HCT116 (cell line): ENCODE data around the gene GPATCH2L. TPM values are rescaled to one million over a fixed set of nuclear protein-coding genes. Genes with fewer than 3 reads are reported as not detected.

Experiments
- ATAC-seq: fragments of 200-7000 bp; cut with Tn5 transposase; 2 replicates; pipeline ENCODE4 v1.9.1; 2020; ENCODE audit warnings: mild to moderate bottlenecking, moderate library complexity
- BruUV-seq: library from RNA; stranded (reverse); fragments of 400-500 nt; replicated peaks from 2 replicates; lab custom pipeline; 2021; lab: Mats Ljungman, UMichigan
- CTCF ChIA-PET: fragments of 300-600 bp; sonication (Branson Sonifier 250); formaldehyde crosslinking; loops from one replicate; lab custom pipeline; 2021; ENCODE audit warnings: antibody characterized with exemption; lab: Charles Lee
- POLR2A ChIA-PET: fragments of 300-600, 350-600 bp; sonication (Branson Sonifier 250); formaldehyde crosslinking; loops from one replicate; lab custom pipeline; 2021; ENCODE audit warnings: antibody characterized with exemption; lab: Charles Lee
- RAD21 ChIA-PET, 2 experiments: fragments of 300-600 bp; sonication (Branson Sonifier 250); formaldehyde crosslinking; loops; one replicate each; lab custom pipeline; 2023; ENCODE audit warnings: low total read pairs in 2 of 2; ENCODE audit not compliant: uncharacterized antibody in 2 of 2, unreplicated experiment in 2 of 2, low non-redundant PET in 1 of 2; lab: Charles Lee
- DNase-seq: peaks from one replicate; pipeline ENCODE4 v3.0.0-alpha.2; 2010; ENCODE audit warnings: low read depth, low spot score
- H2AFZ ChIP-seq: fragments of 200-600 bp; shearing (Covaris generic), sonication (generic); 2 replicates; pipeline ENCODE4 v1.6.1; 2017; ENCODE audit warnings: low read depth, mixed run types, mixed read lengths, antibody characterized with exemption, low read length; ENCODE audit not compliant: poor library complexity, severe bottlenecking
- H3K27ac ChIP-seq: 2 replicates; pipeline ENCODE4 v1.5.1; 2012; ENCODE audit warnings: low read depth, low read length
- H3K27me3 ChIP-seq: fragments of 200-600 bp; sonication (generic); 2 replicates; pipeline ENCODE4 v1.6.1; 2016; ENCODE audit warnings: mixed run types, low read length, mixed read lengths; ENCODE audit not compliant: insufficient read depth
- H3K36me3 ChIP-seq, 2 experiments: fragments of 200-500 bp in 1 of 2; fragments of 200-600 bp in 1 of 2; sonication (Bioruptor generic) in 1 of 2; sonication (generic) in 1 of 2; 2 replicates each; pipeline versions ENCODE4 v1.5.1 to v1.6.1; 2014 to 2016; ENCODE audit warnings: low read length in 2 of 2, inconsistent platforms in 1 of 2, mixed read lengths in 1 of 2, mixed run types in 1 of 2; ENCODE audit not compliant: insufficient read depth in 2 of 2, control insufficient read depth in 1 of 2
- H3K4me1 ChIP-seq, 2 experiments: fragments of 200-600 bp in 1 of 2; sonication (generic) in 1 of 2; 2 replicates each; pipeline versions ENCODE4 v1.5.1 to v1.6.1; 2012 to 2017; ENCODE audit warnings: low read length in 2 of 2, inconsistent platforms in 1 of 2, mild to moderate bottlenecking in 1 of 2, mixed read lengths in 1 of 2, mixed run types in 1 of 2, moderate library complexity in 1 of 2; ENCODE audit not compliant: insufficient read depth in 2 of 2, control insufficient read depth in 1 of 2
- H3K4me2 ChIP-seq: fragments of 200-600 bp; sonication (generic); 2 replicates; pipeline ENCODE4 v1.6.1; 2017; ENCODE audit warnings: mixed run types, low read length, mixed read lengths
- H3K4me3 ChIP-seq, 2 experiments: fragments of 200-600 bp in 1 of 2; sonication (generic) in 1 of 2; replicated peaks in 1 of 2; 2 replicates each; pipeline ENCODE4 v1.5.1; 2011 to 2016; ENCODE audit warnings: low read length in 2 of 2, control low read depth in 1 of 2, low read depth in 1 of 2, mild to moderate bottlenecking in 1 of 2, mixed read lengths in 1 of 2, mixed run types in 1 of 2
- H3K79me2 ChIP-seq: fragments of 200-600 bp; sonication (generic); 2 replicates; pipeline ENCODE4 v1.6.1; 2017; ENCODE audit warnings: mild to moderate bottlenecking, mixed run types, low read length, moderate library complexity, mixed read lengths; ENCODE audit not compliant: insufficient read depth
- H3K9ac ChIP-seq: fragments of 200-600 bp; sonication (generic); 2 replicates; pipeline ENCODE4 v1.6.1; 2016; ENCODE audit warnings: low read length, mixed read lengths
- H3K9me2 ChIP-seq: fragments of 200-600 bp; sonication (generic), shearing (Covaris generic); 2 replicates; pipeline ENCODE4 v1.6.1; 2017; ENCODE audit warnings: mixed run types, mild to moderate bottlenecking, moderate library complexity; ENCODE audit not compliant: insufficient read depth
- H3K9me3 ChIP-seq, 2 experiments: fragments of 200-500 bp in 1 of 2; fragments of 200-600 bp in 1 of 2; sonication (Bioruptor generic) in 1 of 2; sonication (generic) in 1 of 2; 2 replicates each; pipeline ENCODE4 v1.6.1; 2014 to 2017; ENCODE audit warnings: low read length in 2 of 2, mixed read lengths in 2 of 2, inconsistent platforms in 1 of 2, low read depth in 1 of 2, mild to moderate bottlenecking in 1 of 2, mixed run types in 1 of 2, moderate library complexity in 1 of 2; ENCODE audit not compliant: control insufficient read depth in 1 of 2, insufficient read depth in 1 of 2
- H4K20me1 ChIP-seq: fragments of 200-600 bp; sonication (generic), shearing (Covaris generic); 2 replicates; pipeline ENCODE4 v1.6.1; 2017; ENCODE audit warnings: mixed run types, mild to moderate bottlenecking, moderate library complexity; ENCODE audit not compliant: insufficient read depth
- CEBPB ChIP-seq: IDR thresholded peaks from 2 replicates; pipeline ENCODE4 v1.6.1; 2012; ENCODE audit warnings: low read depth
- EGR1 ChIP-seq: IDR thresholded peaks from 2 replicates; pipeline ENCODE4 v1.6.1; 2012; ENCODE audit warnings: low read depth
- ELF1 ChIP-seq: IDR thresholded peaks from 2 replicates; pipeline ENCODE4 v1.6.1; 2012; ENCODE audit warnings: low read depth, borderline replicate concordance
- EZH2 ChIP-seq: fragments of 200-600 bp; sonication (generic); IDR thresholded peaks from 2 replicates; pipeline ENCODE4 v1.6.1; 2017; ENCODE audit warnings: antibody characterized with exemption, mixed run types
- POLR2AphosphoS5 ChIP-seq: IDR thresholded peaks from 2 replicates; pipeline ENCODE4 v1.6.1; 2011; ENCODE audit warnings: mild to moderate bottlenecking, low read depth, low read length, moderate library complexity
- RAD21 ChIP-seq: IDR thresholded peaks from 2 replicates; pipeline ENCODE4 v1.6.1; 2012; ENCODE audit warnings: low read depth, mild to moderate bottlenecking
- SRF ChIP-seq: IDR thresholded peaks from 2 replicates; pipeline ENCODE4 v1.6.1; 2012; ENCODE audit warnings: low read depth
- TCF7L2 ChIP-seq: IDR thresholded peaks from 2 replicates; pipeline ENCODE4 v1.7.0; 2011; ENCODE audit warnings: borderline replicate concordance, inconsistent platforms; ENCODE audit not compliant: insufficient read depth, insufficient read length; ENCODE audit errors: extremely low read depth
- ZFX ChIP-seq: fragments of 450-650 bp; IDR thresholded peaks from 2 replicates; pipeline ENCODE4 v1.6.1; 2017
- intact Hi-C: fragments of 100-400 bp; cut with micrococcal nuclease; formaldehyde crosslinking; loops from 2 replicates; pipeline ENCODE4 v1.10.0; 2022
- total RNA-seq: library from RNA; stranded (reverse); gene quantifications from one replicate; pipeline ENCODE4 v1.2.1, GENCODE V29; 2021; ENCODE audit not compliant: unreplicated experiment
- TF ChIP-seq, protein P1 (sequence below): IDR thresholded peaks from 2 replicates; pipeline ENCODE4 v1.6.1; 2011; ENCODE audit warnings: mild to moderate bottlenecking, low read length, moderate library complexity; ENCODE audit not compliant: insufficient replicate concordance; ENCODE audit errors: extremely low read depth

GPATCH2L gene
- total RNA-seq, 1 experiment from 2014 or later = 49.2 TPM

DNA sequence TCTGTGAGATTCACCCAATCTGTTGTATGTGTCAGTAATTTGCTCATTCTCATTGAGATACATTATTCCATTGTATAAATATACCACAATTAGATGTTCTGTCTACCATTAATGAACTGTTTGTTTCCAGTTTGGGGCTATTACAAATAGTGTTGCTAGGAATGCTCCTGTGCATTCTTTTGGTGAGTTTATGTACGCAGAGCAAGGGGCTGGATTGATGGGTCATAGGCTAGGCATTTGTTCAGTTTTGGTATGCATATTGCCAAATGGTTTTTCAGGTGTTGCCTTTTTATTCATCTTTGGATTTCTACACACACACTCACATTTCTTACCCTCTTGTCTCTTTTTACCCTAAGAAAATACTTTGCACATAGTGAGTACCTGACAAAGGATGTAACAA, 93.4 kb downstream of the GPATCH2L start (continued):
- TF ChIP-seq EZH2 (no peak), ELF1 (no peak), RAD21 (no peak), SRF (no peak)
- TF ChIP-seq, protein P1, sequence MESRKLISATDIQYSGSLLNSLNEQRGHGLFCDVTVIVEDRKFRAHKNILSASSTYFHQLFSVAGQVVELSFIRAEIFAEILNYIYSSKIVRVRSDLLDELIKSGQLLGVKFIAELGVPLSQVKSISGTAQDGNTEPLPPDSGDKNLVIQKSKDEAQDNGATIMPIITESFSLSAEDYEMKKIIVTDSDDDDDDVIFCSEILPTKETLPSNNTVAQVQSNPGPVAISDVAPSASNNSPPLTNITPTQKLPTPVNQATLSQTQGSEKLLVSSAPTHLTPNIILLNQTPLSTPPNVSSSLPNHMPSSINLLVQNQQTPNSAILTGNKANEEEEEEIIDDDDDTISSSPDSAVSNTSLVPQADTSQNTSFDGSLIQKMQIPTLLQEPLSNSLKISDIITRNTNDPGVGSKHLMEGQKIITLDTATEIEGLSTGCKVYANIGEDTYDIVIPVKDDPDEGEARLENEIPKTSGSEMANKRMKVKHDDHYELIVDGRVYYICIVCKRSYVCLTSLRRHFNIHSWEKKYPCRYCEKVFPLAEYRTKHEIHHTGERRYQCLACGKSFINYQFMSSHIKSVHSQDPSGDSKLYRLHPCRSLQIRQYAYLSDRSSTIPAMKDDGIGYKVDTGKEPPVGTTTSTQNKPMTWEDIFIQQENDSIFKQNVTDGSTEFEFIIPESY = no peak
- TF ChIP-seq, all 23 proteins: peak for 0

DNA sequence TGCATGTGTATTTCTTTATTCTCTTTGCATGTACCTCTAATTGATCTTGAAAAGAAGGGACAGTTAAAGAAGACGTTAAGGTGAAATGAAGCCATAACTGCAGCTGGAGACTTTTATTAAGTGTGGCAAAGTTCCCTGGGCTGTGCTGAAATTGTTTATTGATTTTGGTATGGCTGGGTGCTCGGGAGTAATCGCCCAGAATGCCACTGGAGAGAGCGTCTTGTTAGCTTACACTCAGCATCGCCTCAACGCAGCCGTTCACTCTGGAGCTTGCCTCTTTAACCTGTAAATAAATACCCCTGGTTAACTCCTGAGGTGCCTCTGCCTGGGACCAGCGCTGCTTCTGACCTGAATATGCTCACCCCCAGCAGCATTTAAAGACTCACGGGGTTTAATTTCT, 98.6 kb downstream of the GPATCH2L start:
- Histone ChIP-seq H3K4me3 (no peak overlapping the region), H3K4me1 (no peaks in the 10 kb centered on the region), H3K27ac (no peak overlapping the region), H2AFZ (no peak overlapping the region), H3K79me2 (no peaks in the 10 kb centered on the region), H3K4me2 (no peak overlapping the region), H3K9ac (no peak overlapping the region), H4K20me1 (no peaks in the 10 kb centered on the region), H3K36me3 (no peaks in the 10 kb centered on the region), H3K9me2 (no peaks in the 10 kb centered on the region), H3K27me3 (no peaks in the 10 kb centered on the region), H3K9me3 (no peaks in the 10 kb centered on the region)
- TF ChIP-seq EZH2 = no peak
- TF ChIP-seq TCF7L2 = no peak
- no peak for TF ChIP-seq CEBPB
- no peak for TF ChIP-seq EGR1
- no peak for TF ChIP-seq ELF1
- TF ChIP-seq POLR2AphosphoS5 = no peak
- no peak for TF ChIP-seq ZFX
- ChIA-PET CTCF (no interaction called here), RAD21 (no interaction called here), POLR2A (no interaction called here)
- no peak for ATAC-seq
- no TSS peak for BruUV-seq
- intact Hi-C loops = no loop called here
- no peak for DNase-seq
